Nephron progenitor cell (in vitro differentiated cells): ENCODE data around the gene VOPP1.

Source experiments
- DNase-seq: peaks from one replicate; pipeline ENCODE4 v3.0.0; 2021
- H3K27ac Mint-ChIP-seq: 2 replicates; pipeline ENCODE4 v1.8.0; 2021; ENCODE audit warnings: mild to moderate bottlenecking, moderate library complexity, mixed read lengths
- H3K27me3 Mint-ChIP-seq: 2 replicates; pipeline ENCODE4 v1.8.0; 2021; ENCODE audit warnings: mild to moderate bottlenecking, low read depth, mixed read lengths; ENCODE audit not compliant: poor library complexity
- H3K36me3 Mint-ChIP-seq: 2 replicates; pipeline ENCODE4 v1.8.0; 2021; ENCODE audit warnings: low read depth, mixed read lengths
- H3K4me1 Mint-ChIP-seq: 2 replicates; pipeline ENCODE4 v1.8.0; 2021; ENCODE audit warnings: mixed read lengths
- H3K4me3 Mint-ChIP-seq: 2 replicates; pipeline ENCODE4 v1.8.0; 2021; ENCODE audit warnings: mild to moderate bottlenecking, moderate library complexity, mixed read lengths
- H3K9me3 Mint-ChIP-seq: 2 replicates; pipeline ENCODE4 v1.8.0; 2021; ENCODE audit warnings: mild to moderate bottlenecking, moderate library complexity, mixed read lengths
- CTCF ChIP-seq: fragments of 200-600 bp; sonication (generic); IDR thresholded peaks from 2 replicates; pipeline ENCODE4 v1.5.0; 2021; ENCODE audit warnings: antibody characterized with exemption

The VOPP1 gene

DNA sequence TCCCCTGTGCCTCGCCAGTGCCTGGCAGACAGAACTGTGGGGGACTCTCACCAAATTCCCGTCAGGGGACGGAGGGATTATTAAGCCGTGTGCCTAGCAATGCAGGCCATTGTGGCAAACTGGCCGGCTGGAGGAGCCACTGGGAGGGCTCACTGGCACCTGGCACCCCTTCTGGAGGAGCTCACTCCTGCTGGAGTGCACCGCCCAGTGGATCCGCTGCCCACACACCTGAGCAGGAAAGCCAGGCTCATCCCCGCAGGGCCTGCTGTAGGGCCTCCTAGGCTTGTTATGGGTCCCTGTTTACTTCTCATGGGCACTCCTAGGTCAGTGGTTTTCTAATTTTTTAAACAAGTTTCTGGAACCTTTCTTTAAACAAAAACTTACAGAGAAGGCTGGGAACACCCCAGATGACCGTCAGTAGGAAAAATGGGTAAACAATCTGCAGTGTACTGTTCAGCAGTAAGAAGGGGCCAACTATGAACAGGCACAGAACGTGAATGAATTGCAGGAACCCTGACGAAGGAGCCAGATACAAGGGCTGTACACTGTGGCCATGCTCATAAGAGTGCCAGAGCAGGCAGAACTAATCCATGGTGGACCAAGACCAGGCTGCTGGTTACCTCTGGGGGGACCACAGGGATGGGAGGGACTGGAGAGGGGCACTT lies 142.3 kb downstream of the VOPP1 start:
- H3K4me3 Mint-ChIP-seq, result no peak overlapping the region
- peaks cover 15% of the 10 kb centered on the region for H3K36me3 Mint-ChIP-seq
- DNase-seq, result no peak
- H3K9me3 Mint-ChIP-seq, result no peaks in the 10 kb centered on the region
- H3K27ac Mint-ChIP-seq, result no peak overlapping the region
- no peak for TF ChIP-seq CTCF
- peaks cover 48% of the 10 kb centered on the region for H3K4me1 Mint-ChIP-seq
- no peaks in the 10 kb centered on the region for H3K27me3 Mint-ChIP-seq

GRCh38 chr7:55427800-55428199 lies 144.5 kb downstream of the VOPP1 start:
- H3K27me3 Mint-ChIP-seq, result no peaks in the 10 kb centered on the region
- DNase-seq, result no peak
- TF ChIP-seq CTCF, result no peak
- peaks cover 51% of the 10 kb centered on the region for H3K4me1 Mint-ChIP-seq
- H3K36me3 Mint-ChIP-seq, result peaks cover 17% of the 10 kb centered on the region
- no peak overlapping the region for H3K4me3 Mint-ChIP-seq
- peak overlapping the region; percentile 81 for H3K27ac Mint-ChIP-seq
- H3K9me3 Mint-ChIP-seq, result no peaks in the 10 kb centered on the region

- H3K36me3 Mint-ChIP-seq, result peaks cover 17% of the 10 kb centered on the region
- peaks cover 55% of the 10 kb centered on the region for H3K4me1 Mint-ChIP-seq
- H3K4me3 Mint-ChIP-seq, result no peak overlapping the region
- DNase-seq, result no peak
- H3K27me3 Mint-ChIP-seq, result no peaks in the 10 kb centered on the region
- H3K9me3 Mint-ChIP-seq, result no peaks in the 10 kb centered on the region
- TF ChIP-seq CTCF, result no peak
- peak overlapping the region; percentile 81 for H3K27ac Mint-ChIP-seq
These were observed 145.0 kb downstream of the VOPP1 start for GRCh38 chr7:55427342-55427741.

- Mint-ChIP-seq H3K27ac (peak overlapping the region; percentile 80), H3K9me3 (no peaks in the 10 kb centered on the region), H3K36me3 (peaks cover 17% of the 10 kb centered on the region), H3K4me1 (peaks cover 59% of the 10 kb centered on the region), H3K27me3 (no peaks in the 10 kb centered on the region), H3K4me3 (no peak overlapping the region)
- no peak for TF ChIP-seq CTCF
- no peak for DNase-seq
These were observed 145.6 kb downstream of the VOPP1 start for GRCh38 chr7:55426676-55427075.

DNA sequence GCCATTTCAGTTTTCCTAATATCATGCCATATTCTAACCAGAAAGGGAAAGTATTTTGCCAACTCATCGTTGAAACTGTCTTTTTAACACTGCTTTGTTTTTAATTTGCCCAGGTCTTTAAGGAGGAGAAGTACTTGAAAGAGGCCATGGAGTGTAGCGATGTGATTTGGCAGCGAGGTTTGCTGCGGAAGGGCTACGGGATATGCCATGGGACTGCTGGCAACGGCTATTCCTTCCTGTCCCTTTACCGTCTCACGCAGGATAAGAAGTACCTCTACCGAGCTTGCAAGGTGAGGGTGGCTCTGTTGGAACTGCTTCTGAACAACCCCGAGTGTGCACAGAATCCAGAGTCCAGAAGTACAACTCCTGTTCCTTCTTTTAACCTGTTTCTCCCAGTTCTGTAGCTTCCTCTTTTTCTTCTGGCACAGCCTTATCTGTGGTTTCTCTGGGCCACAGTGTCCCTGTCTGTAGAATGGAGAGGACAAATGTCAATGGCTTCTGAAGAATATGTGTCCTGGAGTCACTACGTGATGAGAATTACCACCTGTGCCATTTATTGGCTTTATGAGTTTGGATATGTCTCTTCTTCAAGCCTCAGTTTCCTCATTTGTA lies 147.1 kb downstream of the VOPP1 start:
- Mint-ChIP-seq H3K27me3 (no peaks in the 10 kb centered on the region), H3K4me1 (peaks cover 68% of the 10 kb centered on the region), H3K9me3 (no peaks in the 10 kb centered on the region), H3K36me3 (peaks cover 17% of the 10 kb centered on the region), H3K27ac (no peak overlapping the region), H3K4me3 (no peak overlapping the region)
- DNase-seq, result no peak
- no peak for TF ChIP-seq CTCF

- no peaks in the 10 kb centered on the region for H3K27me3 Mint-ChIP-seq
- no peak overlapping the region for H3K27ac Mint-ChIP-seq
- no peak for DNase-seq
- H3K4me3 Mint-ChIP-seq, result no peak overlapping the region
- H3K4me1 Mint-ChIP-seq, result peaks cover 76% of the 10 kb centered on the region
- peaks cover 21% of the 10 kb centered on the region for H3K36me3 Mint-ChIP-seq
- H3K9me3 Mint-ChIP-seq, result no peaks in the 10 kb centered on the region
- no peak for TF ChIP-seq CTCF
These were observed 148.4 kb downstream of the VOPP1 start for GRCh38 chr7:55423891-55424290.
